ENCODE results near the gene NTM.

GRCh38 chr11:132062541-132062940 lies 692.1 kb downstream of the NTM start:
- TF ChIP-seq CTCF (IDR thresholded peaks at IDR 0.05; ENCODE audit: low read depth, low read length, poor library complexity, severe bottlenecking) (no peak), EZH2phosphoT487 (IDR thresholded peaks at IDR 0.05; ENCODE audit: borderline replicate concordance, low read length) (no peak)
